Stromal cell of bone marrow (primary cell): ENCODE measurements around the gene MAPRE2.
"Not testable (repeated sequence)": the region's sequence is repeated elsewhere in the genome, so short reads cannot be mapped to it uniquely, and the experiment has no call there.

Experiments
- DNase-seq: peaks from one replicate; pipeline ENCODE4 v3.0.0-alpha.2; 2012; ENCODE audit warnings: low read depth

Gene MAPRE2

DNA sequence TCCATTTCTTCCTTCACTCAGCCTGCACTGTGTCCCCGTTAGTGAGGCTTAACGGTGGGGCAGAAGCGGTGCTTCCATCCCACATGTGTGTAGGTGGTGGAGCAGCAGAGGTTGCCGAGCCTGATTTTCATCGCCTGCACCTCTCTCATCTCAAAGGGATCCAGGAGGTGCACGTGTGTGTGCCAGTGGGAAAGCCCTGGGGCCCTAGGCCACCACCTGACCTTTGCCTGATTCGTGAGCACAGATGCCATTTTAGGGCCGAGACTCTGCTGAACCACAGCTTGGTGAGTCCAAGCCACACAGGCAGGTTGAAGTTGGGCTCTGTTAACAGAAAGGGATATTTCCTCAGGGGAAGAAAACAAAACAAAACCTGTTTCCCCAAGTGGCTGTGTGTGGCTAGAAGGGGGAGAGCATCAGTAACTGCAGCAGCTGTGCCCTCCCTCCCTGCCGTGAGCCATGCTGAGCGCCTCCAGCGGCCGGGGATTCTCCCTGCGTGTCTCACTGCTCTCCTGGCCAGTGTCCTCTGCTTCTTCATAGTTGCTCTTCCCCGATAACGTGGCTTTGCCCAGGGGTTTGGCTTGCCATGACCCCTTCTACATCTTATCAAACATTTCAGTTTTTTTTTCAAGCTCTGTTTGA is 81.5 kb downstream of the MAPRE2 start:
- no peak for DNase-seq

DNA sequence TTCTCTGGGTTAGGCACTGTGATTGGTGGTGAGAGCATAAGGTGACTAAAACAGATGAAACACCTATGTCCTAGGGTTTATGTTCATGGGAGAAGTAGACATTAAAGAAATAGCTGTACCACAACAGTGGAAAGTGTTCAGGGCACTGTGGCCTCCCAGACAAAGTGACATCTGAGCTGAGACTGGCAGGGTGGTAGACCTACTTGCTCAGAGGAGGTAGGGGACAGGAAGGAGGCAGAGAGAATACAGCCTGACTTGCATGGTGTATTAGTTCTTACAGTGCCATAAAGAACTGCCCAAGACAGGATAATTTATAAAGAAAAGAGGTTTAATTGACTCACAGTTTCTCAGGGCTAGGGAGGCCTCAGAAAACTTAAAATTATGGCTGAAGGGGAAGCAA is 82.6 kb downstream of the MAPRE2 start:
- no peak for DNase-seq

DNA sequence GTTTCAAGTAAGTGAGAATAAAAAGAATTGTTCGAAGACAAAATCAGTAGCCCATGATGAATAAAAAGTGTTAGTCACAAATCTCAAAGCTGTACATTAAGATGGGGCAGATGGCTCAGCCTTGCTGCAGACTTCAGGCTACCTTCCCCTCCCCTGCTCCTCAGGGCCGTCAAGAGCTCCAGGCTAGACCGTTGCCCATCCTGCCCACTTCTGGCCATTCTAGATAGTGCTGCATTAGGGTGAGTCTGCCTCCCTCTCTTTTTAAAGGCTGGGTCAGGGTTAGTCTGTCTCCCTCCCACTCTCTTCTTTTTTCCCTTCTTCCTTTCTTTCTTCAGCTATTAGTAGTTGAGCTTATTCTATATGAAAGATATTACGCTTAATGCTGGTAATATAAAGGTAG is 86.0 kb downstream of the MAPRE2 start:
- DNase-seq: no peak

DNA sequence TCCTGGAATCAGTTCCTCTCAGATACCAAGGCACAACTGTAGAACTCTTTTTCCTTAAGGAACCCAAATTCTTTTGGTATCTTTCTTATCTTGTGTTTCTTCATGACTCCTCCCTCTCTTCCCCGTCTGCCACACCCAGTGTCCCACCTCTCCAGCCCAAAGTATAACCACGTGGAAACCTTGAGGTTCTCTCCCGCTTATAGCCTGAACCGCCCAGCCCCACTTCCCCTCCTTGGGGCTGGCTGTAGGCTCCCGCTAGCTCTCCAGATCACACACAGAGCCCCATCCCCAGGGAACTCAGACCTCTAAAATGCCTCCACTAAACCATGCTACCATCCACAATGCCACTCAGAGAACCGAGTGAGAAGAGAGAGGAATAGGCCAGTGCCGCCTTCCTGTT is 87.5 kb downstream of the MAPRE2 start:
- no peak for DNase-seq

DNA sequence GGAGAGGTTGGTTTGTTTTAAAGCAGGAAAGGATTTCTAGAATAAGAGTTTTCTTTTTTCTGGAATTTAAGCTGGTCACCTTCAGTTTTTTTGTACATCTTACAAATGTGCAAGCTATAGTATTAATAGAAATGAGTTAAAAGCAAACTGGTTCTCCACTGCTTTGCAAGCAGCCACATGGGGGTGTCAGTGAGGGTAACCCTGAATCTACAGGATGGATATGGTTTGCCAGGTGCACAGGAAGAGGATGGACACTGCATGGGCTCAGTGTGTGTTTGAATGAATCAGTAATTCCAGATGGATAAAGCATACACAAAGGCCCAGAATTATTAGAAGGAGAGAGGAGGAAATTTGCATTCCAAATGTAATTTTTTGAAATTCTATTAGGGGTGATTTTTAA is 89.0 kb downstream of the MAPRE2 start:
- no peak for DNase-seq

DNA sequence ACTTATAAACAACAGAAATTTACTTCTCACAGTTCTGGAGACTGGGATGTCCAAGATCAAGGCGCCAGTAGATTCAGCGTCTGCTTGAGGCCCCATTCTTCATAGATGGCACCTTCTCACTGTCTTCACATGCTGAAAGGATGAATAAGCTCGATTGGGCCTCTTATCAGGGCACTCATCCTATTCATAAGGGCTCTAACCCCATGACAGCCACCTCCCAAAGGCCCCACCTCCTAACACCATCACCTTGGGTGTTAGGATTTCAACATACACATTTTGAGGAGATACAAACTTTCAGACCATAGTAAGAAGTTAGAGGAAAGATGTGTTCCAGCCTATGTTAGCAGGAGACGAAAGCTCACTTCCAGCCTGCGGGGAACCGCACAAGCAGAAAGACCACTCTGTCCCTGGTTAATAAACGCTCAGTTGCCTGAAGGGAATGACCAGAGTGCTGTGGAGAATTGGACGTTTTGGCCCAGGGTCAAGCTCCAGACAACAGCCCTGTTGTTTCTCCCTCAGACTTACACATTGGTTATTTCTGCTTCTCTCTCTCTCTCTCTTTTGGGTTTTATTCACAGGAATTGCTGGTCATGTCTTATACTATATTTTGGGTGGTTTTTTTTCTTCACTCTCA is 90.3 kb downstream of the MAPRE2 start:
- no peak for DNase-seq

DNA sequence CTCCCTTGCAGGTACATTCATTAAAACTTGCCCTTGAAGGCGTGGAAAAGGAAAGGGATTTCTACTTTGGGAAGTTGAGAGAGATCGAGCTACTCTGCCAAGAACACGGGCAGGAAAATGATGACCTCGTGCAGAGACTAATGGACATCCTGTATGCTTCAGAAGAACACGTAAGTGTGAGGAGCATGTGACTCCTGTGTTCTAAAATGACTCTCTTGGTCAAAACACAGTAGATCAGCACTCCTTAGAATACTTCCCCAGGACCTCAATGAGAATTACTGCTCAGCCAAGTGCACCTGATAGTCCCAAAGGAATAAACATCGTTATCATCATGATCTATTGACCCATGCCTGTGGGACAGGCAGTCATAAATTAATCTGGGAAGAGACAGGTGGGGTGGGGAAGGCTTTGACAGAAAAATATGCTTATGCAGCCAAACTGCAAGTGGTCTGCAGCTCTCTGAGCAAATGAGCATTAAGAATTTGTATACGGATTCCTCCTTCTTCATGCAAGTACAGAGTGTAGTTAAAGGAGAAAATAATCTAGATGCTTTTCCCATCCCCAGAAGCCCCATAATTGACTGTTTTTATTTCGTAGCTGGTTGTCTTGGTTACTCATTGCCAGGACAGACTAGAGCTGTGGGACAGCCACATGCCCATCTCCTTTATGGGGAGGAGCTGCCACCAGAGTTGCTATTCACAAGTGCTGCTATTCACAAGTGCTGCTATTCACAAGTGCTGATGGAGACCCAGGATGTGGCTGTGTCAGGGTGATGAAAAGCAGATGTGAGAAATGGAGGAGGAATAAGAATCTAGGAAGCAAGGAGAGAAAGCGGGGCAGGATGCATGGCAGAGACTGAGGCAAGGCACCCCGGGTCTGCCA is 91.0 kb downstream of the MAPRE2 start:
- DNase-seq: no peak

DNA sequence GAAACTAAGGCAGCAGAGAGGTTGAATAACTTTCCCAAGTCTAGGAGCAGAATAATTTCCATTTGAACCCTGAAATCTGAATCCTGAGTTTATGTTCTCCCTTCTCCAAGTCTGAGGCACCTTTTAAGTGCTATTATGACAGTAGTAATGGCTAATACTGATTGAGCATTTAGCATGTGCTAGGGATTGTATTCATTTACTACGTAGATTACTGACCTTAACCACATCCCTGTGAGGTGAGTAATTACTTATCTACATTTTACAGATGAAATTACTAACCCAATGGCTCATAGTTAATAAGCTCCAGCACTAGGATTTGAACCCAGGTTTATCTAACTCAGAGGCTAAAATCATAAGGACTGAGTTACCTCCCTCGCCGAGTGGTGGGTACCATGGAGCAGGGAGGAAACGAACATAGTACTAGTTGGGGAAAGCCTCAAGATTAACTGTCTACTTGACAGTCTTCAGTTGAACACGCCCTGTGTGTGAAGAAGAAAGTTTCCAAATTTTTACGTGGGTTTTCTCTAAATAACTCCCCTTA is 93.0 kb downstream of the MAPRE2 start:
- DNase-seq: no peak

DNA sequence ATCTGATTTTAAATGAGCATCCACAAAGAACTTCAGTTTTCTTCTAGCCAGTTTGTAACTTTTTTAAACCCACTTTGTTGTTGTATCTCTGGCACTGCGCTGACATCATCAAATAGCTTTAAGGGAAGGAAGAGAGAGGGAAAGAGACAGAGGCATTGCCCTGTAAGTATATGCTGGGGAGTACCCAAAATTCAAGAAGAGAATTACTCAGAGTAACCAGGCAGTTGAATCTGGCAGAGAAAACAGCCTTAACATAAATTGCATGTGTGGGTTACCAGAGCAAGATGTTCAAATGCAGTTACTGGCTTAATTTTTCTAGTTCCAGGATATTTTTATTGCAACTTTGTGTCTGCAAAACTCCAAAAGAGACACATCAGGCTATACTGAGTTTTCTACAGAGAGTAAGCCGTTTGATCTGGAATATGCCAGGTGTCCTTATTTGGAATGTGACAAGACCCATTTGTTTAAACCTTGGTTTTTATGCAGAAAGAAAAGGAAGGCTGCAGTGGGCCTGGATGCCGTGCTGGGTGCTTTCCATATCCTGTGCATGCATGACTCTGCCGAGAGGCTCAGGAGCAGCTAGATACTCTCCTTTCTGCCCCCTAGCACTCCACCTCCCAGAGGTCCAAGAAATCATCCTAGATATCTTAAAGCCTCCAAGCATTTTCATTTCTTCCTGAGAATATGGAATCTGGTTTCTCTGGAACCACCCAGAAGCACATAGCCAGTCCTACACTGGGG is 93.7 kb downstream of the MAPRE2 start:
- no peak for DNase-seq

DNA sequence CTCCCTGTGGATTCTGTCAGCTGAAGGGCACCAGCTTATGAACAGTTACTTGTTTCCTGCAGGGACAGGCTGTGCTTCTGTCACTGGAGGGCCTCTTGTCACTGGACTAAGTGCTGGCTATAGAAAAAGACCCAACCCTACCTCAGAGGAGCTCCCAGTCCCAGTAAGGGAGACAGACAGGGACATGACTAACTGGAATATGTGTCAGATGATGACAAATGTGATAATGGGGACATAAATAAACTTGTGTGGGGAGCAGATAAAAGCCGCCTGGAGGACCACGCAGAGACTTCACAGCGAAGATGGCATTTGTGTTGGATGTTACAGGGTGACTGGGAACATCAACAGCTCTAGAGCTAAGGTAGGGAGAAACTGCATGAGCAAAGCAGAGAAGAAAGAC is 95.0 kb downstream of the MAPRE2 start:
- no peak for DNase-seq

DNA sequence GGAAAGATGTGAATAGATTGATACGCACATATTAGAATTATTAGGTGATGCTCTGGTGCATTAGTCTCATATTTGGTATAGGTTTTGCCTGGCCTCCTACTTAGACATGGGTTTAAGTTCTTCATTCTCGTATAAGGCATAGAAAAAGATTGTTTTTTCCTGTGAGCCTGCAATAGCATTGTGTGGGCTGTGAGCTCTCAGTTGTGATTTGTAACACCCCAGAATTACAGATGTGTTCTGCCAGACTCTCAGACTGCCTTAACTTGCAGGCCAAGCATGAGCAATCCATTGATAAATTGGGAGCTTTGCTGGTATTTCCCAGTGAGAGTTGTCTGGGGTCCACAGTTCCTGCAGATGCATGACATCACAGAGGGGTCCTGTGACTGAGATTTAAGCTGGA is 95.7 kb downstream of the MAPRE2 start:
- DNase-seq: no peak

DNA sequence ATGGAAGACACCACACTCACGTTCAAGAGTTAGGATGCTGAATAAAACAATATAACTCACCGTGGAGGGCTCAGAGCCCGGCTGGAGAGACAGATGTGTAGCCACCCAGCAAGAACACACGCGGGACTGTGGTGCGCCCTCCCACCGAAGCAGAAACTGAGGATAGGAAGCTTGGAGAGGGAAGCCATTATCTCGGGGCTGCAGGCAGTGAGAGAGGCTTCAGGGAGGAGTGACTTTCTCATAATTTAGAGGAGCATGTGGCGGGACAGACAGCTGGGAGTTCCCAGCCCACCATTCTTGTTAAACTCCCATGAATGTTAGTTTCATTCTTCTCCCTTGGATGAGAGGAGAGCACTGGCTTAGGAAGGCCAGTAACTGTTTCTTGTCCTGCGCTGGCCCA is 96.4 kb downstream of the MAPRE2 start:
- no peak for DNase-seq

DNA sequence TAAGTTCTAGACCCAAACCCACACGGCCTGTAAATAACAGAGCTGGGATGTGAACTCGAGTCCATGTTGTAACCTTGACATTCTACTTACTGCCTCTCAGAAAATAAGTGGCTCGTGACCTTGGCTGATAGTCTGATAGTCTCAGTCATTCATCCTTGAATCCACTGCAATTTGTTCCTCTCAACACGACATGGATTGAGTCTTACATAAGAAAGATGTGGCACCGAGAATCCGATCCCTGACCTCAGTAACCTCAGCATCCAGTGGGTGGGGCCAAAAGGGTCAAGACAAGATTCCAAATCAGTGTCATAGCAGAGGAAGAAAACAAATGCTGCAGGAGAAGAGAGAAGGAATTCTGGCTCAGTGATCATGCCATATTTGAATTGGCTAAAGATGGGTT is 97.6 kb downstream of the MAPRE2 start:
- no peak for DNase-seq

DNA sequence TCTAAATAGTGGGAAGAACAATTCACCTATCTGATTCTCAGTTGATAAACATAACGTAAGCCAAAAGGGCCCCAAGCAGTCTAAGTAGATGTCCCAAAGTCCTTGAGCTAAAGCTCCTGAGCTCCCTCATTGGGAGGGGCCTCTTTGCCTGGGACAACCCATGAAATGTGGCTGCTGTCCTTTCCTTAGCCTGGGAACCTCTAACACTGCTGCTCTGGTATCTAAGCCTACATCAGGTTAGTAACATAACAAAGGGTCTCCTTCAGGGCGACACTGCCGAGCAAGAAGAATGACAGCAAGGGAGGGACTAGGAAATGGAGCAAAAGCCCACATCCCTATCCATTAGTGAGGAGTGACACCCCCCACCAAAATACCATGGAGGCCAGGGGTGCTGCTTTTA is 98.3 kb downstream of the MAPRE2 start:
- no peak for DNase-seq

DNA sequence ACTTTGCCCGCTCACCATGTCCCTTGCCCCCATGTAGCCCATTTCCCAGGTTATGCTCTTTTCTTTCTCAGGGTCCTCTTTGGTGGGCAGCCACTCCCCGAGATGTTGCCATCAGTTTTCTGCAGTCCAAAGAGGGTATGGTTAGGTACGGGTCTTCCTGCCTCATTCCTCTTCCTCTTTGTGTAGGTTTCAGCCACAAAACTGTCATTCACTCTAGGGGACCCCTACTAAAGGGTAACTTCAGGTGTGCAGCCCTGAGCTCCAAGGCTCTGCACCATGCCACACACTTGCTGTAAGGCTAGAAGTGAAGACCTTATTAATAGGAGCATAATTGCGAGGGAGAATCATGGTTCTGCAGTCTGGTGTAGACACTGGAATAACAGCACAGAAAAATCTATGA is 99.9 kb downstream of the MAPRE2 start:
- DNase-seq: no peak

DNA sequence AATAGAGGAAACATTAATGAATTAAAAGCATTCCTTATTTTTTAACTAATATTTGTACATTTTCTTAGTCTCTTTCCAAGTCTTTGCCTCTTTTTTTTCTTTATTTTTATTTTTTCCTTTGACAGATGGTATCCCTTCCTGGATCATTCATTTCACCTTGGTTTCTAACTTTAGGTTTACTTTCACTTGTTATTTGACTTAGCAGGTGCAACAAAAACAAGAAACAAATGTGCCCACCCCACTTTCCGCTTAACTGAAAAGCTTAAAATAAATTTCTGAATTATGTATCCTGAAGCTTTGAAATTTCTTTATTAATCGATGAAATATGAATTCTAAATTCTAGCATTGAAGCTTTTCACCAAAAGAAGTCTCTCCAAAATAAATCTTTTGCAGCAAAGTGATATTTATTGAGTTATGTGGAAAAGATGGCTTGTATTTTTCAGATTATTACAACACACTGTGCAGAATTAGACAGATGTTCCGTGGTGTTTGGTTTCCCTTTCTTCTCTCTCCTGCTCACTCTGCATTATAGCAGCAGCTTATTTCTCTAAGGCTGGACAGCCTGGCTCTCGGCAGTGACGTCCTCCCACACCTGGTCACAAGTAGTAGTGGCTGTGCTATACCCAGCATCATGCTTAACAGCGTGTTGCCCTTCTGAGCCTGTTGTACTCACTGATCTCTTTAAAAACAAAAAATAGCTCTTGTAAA is 100.5 kb downstream of the MAPRE2 start:
- no peak for DNase-seq

DNA sequence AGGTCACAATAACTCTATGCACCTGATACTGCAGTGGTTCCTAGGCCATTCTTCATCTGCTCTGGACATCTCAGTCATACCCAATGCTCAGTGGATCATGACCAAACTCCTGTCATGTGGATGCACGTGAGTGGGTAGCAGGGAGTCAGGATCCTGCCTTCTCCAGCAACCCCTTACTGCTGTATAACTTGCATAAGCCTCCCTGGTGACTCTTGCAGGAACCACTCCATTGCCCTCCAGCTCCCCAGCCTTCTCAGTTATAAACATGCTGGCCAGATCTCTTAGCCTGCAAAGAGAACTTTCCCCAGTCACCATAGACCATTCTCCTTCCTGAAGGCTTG is 101.0 kb downstream of the MAPRE2 start:
- no peak for DNase-seq

DNA sequence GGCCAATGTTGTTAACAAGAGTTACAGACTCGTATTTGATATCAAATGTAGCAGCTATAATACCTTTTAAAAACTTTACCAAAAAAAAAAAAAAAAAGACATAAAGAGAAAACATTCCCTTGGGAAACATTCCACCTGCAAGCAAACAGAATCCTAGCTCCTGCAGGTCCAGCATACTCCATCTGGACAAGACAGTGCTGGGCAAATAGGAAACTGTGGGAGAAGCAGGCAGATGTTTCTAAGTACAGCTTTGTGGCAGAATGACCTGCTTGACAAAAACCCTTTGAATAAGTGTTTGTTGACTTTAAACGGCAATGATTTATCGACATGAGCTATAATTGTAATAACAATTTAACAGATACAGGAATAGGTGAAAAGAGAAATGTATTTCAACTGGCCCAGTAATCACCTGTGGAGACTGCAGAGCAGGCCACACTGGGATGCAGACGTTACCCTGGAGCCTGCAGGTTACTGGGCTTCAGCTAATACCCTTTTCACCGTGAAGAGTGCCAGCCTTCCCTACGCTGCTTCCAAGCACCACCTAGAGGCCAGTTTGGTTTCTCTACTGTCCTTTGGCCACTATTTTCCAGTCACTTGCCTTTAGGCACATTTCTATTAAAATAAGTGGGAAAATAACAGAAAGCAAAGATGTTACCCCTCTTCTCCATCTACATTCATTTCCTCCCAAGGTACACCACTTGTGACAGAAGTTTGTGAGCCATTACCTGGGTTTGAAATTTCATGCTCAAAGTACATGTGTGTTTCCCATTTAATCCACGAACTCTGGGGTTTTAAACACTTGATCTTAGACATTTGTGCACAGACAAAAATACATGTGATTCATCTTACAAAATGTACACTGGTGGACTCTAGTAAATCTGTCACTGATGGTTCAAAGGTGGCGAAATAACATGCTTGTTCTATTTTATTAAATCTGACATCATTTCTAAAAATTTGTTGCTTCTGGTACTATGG is 102.7 kb downstream of the MAPRE2 start:
- peak; percentile 43 for DNase-seq

DNA sequence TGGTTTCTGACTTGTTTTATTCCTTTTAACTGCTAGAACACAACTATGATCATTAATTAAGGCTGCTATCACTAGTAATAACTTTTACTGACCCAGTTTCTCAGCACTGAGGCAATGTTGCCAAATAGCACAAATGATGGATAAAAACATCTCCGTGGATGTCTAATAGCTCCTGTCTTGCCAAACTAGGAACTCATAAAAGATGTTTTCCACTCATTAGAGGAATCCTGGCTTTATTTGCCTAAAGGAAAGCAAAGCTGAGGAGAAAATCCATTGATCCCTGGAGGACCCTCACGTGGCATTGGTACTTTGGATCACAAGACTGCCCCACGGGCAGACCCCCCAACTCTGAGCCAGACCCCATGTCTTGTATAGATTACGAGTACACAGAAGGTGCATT is 103.5 kb downstream of the MAPRE2 start:
- no peak for DNase-seq

DNA sequence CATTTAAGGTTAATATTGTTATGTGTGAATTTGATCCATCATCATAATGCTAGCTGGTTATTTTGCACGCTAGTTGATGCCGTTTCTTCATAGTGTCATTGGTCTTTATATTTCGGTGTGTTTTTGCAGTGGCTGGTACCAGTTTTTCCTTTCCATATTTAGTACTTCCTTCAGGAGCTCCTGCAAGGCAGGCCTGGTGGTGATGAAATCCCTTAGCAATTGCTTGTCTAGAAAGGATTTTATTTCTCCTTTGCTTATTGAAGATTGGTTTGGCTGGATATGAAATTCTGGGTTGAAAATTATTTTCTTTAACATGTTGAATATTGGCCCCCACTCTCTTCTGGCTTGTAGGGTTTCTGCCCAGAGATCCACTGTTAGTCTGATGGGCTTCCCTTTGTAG is 109.0 kb downstream of the MAPRE2 start:
- DNase-seq: not testable (repeated sequence)
